ENCODE measurements around the gene B3GNT7. TPM values are rescaled to one million over a fixed set of nuclear protein-coding genes. Genes with fewer than 3 reads are reported as not detected.
A peak's percentile ranks its signal among the peaks of the same experiment; 100 is the strongest.
"Not testable (repeated sequence)": the region's sequence is repeated elsewhere in the genome, so short reads cannot be mapped to it uniquely, and the experiment has no call there.

Gene B3GNT7
- total RNA-seq, 1 donor from 2014 or later: 4.2 TPM

GRCh38 chr2:231397011-231397927, 1.8 kb downstream of the B3GNT7 start:
- no peak for DNase-seq (ENCODE audit: low spot score)
- intact Hi-C loops (cut with DNase I): loop anchor here (10.0 kb wide), 1 partner anchor 102 kb away; no protein-coding TSS in a partner anchor
- ATAC-seq: no peak

DNA sequence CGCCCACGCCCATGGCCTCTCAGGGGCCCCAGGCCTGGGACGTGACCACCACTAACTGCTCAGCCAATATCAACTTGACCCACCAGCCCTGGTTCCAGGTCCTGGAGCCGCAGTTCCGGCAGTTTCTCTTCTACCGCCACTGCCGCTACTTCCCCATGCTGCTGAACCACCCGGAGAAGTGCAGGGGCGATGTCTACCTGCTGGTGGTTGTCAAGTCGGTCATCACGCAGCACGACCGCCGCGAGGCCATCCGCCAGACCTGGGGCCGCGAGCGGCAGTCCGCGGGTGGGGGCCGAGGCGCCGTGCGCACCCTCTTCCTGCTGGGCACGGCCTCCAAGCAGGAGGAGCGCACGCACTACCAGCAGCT, 2.4 kb downstream of the B3GNT7 start:
- intact Hi-C loops (cut with DNase I): loop anchor here (10.0 kb wide), 1 partner anchor 103 kb away; no protein-coding TSS in a partner anchor

GRCh38 chr2:231398585-231398984, 3.1 kb downstream of the B3GNT7 start:
- ATAC-seq: no peak
- intact Hi-C loops (cut with DNase I): loop anchor here (10.0 kb wide), 1 partner anchor 104 kb away; no protein-coding TSS in a partner anchor

More for the DNA sequence above, 2.4 kb downstream of the B3GNT7 start:
- DNase-seq (ENCODE audit: low spot score) (no peak), ATAC-seq (no peak)

GRCh38 chr2:231399046-231399852, 3.7 kb downstream of the B3GNT7 start:
- intact Hi-C loops (cut with DNase I): loop anchor here (10.0 kb wide), 1 partner anchor 104 kb away; no protein-coding TSS in a partner anchor
- DNase-seq (ENCODE audit: low spot score) (no peak), ATAC-seq (peak; percentile 24)

More at GRCh38 chr2:231398585-231398984, 3.1 kb downstream of the B3GNT7 start:
- DNase-seq (ENCODE audit: low spot score): no peak

GRCh38 chr2:231399853-231400680, 4.6 kb downstream of the B3GNT7 start:
- DNase-seq (ENCODE audit: low spot score) (no peak), ATAC-seq (peak; percentile 73)
- intact Hi-C loops (cut with DNase I): loop anchor here (10.0 kb wide), 1 partner anchor 105 kb away; no protein-coding TSS in a partner anchor

DNA sequence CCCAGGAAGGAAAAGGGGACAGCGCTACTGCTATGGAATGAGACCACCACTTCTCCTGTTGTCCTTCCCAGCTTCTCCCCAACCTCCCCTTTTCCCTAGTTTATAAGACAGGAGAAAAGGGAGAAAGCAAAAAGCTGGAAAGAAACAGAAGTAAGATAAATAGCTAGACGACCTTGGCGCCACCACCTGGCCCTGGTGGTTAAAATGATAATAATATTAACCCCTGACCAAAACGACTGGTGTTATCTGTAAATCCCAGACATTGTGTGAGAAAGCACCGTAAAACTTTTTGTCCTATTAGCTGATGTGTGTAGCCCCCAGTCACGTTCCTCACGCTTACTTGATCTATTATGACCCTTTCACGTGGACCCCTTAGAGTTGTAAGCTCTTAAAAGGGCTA, 5.2 kb downstream of the B3GNT7 start:
- DNase-seq (ENCODE audit: low spot score); ATAC-seq; intact Hi-C loops (cut with DNase I): not testable (repeated sequence)

- DNase-seq (ENCODE audit: low spot score); intact Hi-C loops (cut with DNase I); ATAC-seq: not testable (repeated sequence)
Observed at GRCh38 chr2:231401101-231401500, 5.6 kb downstream of the B3GNT7 start.

- intact Hi-C loops (cut with DNase I); ATAC-seq; DNase-seq (ENCODE audit: low spot score): not testable (repeated sequence)
Observed at GRCh38 chr2:231403421-231404182, 8.1 kb downstream of the B3GNT7 start.

- DNase-seq (ENCODE audit: low spot score); intact Hi-C loops (cut with DNase I); ATAC-seq: not testable (repeated sequence)
Observed at GRCh38 chr2:231404183-231404578, 8.7 kb downstream of the B3GNT7 start.

DNA sequence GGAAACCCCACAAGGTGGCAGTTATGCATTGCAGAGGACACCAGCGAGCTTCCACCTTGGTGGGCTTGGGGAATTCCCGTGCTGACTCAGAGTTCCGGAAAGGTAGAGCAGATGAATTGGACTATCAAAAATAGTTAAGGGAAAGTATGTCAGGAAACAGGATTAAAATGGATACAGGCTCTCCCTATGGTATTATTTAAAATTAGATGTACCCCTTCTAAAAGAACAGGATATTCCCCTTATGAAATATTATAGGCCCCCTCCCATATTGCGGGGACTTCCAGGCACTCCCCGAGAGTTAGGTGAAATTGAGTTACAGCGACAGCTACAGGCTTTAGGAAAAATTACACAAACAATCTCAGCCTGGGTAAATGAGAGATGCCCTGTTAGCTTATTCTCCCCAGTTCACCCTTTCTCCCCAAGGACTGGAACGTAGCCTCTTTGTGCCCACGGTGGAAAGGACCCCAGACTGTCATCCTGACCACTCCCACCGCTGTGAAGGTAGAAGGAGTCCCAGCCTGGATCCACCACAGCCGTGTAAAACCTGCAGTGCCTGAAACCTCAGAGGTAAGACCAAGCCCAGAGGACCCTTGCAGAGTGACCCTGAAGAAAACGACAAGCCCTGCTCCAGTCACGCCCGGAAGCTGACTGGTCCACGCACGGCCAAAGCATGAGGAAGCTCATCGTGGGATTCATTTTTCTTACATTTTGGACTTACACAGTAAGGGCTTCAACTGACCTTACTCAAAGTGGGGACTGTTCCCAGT, 10.3 kb downstream of the B3GNT7 start:
- ATAC-seq; DNase-seq (ENCODE audit: low spot score); intact Hi-C loops (cut with DNase I): not testable (repeated sequence)

DNA sequence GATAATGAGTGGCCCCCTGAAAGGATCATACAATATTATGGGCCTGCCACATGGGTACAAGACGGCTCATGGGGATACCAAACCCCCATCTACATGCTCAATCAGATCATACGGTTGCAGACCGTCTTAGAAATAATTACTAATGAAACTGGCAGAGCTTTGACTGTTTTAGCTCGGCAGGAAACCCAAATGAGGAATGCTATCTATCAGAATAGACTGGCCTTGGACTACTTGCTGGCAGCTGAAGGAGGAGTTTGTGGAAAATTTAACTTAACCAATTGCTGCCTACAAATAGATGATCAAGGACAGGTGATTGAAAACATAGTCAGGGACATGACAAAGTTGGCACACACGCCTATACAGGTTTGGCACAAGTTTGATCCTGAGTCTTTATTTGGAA, 12.2 kb downstream of the B3GNT7 start:
- DNase-seq (ENCODE audit: low spot score); intact Hi-C loops (cut with DNase I); ATAC-seq: not testable (repeated sequence)

- intact Hi-C loops (cut with DNase I); ATAC-seq; DNase-seq (ENCODE audit: low spot score): not testable (repeated sequence)
Observed at GRCh38 chr2:231408304-231408703, 12.8 kb downstream of the B3GNT7 start.

DNA sequence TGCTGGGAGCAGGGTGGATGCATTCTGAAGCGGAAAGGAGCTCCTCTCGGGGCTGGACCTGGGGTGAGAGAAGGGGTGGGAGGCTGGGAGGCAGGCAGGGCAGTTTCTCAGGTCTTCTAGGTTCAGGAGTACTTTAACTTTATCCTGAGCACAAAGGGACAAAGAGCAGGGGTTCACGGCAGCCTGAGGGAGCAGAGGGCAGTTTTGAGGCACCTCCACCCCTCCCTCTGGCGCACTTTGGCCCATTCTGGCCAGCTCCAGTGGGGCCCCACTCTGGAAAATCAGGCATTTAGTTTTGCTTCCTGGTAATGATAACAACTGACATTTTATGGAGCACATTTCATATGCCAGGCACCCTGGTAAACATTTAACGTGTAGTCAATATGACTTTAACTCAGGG, 14.3 kb downstream of the B3GNT7 start:
- intact Hi-C loops (cut with DNase I): loop anchor here (5.0 kb wide), 1 partner anchor 177 kb away; no protein-coding TSS in a partner anchor
- ATAC-seq (no peak), DNase-seq (ENCODE audit: low spot score) (no peak)

DNA sequence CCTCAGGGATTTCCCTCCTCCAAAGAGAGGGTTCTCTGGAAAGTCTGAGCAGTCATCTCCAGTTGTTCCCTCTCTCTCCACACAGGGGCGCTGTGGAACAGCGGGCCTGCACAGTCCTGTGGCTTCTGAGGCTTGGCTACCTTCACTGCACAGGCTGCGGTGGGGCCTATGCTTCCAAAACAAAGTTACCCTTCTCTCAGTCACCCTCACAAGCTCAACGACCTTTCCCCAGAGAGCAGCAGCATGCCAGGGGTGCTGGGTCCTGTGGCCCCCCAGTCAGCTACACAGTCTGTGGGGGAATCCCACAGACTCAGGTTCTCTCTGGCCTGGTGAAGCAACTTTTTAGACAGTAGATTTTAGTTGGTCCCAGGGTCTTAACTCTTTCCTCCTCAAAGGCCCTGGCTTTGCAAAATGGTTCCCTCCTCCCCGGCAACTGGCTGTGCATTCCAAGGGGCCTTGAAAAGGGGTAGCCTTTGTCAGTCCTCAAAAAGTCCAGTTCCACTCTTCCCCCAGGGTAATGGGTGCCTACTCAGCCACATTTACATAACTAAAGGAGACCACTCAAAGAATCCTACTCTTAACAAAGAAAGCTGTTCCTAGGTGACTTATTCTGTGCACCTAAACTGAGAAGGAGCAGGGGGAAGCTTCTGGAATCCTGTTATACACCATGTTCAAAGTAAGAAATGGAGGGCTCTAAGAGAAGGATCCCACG, 14.9 kb downstream of the B3GNT7 start:
- intact Hi-C loops (cut with DNase I): loop anchor here (5.0 kb wide), 1 partner anchor 178 kb away; no protein-coding TSS in a partner anchor
- DNase-seq (ENCODE audit: low spot score) (no peak), ATAC-seq (no peak)

- intact Hi-C loops (cut with DNase I): loop anchor here (5.0 kb wide), 1 partner anchor 179 kb away; no protein-coding TSS in a partner anchor
- ATAC-seq (no peak), DNase-seq (ENCODE audit: low spot score) (no peak)
Observed at GRCh38 chr2:231411237-231411636, 15.7 kb downstream of the B3GNT7 start.

Measured in sciatic nerve (tissue), 2 donors.